ENCODE results near the gene SCAP.
"Not testable (repeated sequence)": the region's sequence is repeated elsewhere in the genome, so short reads cannot be mapped to it uniquely, and the experiment has no call there.

Gene SCAP

DNA sequence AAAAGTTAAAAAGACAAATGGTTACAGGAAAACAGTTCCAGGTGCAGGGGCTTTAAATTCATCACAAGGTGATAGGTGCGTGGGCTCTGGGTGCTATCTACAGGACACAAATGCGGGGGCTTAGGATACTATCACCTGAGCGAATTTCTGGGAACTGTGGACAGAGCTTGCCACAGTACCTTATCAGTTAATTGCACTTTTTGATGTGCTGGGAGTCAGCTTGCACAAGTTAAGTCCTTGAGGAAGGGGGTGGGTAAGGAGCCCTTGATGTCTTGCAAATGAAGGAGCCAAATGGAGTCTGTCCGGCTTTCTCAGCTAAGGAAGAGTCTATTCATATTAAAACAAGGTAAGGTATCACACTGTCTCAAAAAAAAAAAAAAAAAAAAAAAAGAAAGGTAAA, 6.0 kb upstream of the SCAP start:
- in situ Hi-C loops (cut with MboI; ENCODE audit: low sequenced_read_pairs) = not testable (repeated sequence)

DNA sequence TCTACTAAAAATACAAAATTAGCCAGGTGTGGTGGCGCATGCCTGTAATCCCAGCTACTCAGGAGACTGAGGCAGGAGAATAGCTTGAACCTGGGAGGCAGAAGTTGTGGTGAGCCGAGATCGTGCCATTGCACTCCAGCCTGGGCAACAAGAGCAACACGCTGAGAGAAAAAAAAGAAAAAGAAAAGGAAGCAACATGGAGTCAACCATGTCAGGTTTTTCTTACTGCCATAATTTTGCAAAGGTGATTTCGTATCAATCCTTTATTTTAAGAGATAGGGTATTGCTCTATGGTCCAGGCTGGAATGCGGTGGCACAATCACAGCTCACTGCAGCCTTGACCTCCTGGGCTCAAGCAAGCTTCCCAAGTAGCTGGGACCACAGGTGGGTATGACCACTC, 4.5 kb upstream of the SCAP start:
- in situ Hi-C loops (cut with MboI; ENCODE audit: low sequenced_read_pairs) = not testable (repeated sequence)

DNA sequence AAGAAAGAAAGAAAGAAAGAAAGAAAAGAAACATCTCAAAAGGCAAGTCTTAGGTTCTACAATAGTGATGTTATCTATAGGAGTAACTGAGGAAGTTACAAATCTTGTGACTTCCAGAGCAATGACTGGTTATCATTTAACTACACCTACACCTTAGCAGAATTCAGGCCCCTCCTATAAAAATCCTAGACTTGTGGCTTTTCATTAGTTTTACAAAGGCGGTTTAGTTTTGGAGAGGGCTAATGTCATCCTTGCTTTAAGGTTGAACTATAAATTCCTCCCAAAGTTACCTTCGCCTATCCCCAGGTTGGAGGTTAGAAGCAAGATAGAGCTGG, 4.1 kb upstream of the SCAP start:
- in situ Hi-C loops (cut with MboI; ENCODE audit: low sequenced_read_pairs) = no loop called here

DNA sequence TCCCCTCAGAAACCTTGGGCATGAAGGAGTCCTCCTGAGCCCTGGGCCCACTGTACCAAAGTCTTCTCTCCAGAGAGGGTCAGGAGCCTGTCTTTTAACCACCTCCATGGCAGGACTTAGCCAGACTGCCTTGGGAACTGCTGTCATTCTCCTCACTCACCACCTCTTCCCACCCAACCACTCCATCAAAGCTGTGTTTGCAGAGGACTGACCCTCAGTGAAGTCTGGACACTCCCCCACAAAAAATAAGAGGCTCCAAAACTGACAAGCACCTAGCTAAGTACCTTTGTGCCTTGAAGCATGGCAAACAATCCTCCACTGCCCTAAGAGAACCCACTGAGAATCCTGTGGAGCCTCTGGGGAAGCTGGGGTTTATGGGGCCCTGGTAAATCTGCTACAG, 2.3 kb upstream of the SCAP start:
- in situ Hi-C loops (cut with MboI; ENCODE audit: low sequenced_read_pairs) = no loop called here

- in situ Hi-C loops (cut with MboI; ENCODE audit: low sequenced_read_pairs) = no loop called here
Observed at GRCh38 chr3:47476644-47477199, 981 bp upstream of the SCAP start.

DNA sequence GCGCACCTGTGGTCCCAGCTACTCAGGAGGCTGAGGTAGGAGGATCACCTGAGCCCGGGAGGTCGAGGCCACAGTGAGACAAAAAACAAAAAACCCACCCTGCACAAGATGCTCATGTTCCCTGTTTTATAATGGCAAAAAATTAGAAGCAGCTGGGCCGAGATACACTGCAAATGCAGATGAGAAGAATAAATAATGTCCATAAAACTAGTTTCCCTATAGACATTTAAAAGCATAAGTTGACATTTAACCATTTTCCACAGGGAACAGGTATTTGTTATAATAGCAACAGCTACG, 537 bp upstream of the SCAP start:
- in situ Hi-C loops (cut with MboI; ENCODE audit: low sequenced_read_pairs) = no loop called here

DNA sequence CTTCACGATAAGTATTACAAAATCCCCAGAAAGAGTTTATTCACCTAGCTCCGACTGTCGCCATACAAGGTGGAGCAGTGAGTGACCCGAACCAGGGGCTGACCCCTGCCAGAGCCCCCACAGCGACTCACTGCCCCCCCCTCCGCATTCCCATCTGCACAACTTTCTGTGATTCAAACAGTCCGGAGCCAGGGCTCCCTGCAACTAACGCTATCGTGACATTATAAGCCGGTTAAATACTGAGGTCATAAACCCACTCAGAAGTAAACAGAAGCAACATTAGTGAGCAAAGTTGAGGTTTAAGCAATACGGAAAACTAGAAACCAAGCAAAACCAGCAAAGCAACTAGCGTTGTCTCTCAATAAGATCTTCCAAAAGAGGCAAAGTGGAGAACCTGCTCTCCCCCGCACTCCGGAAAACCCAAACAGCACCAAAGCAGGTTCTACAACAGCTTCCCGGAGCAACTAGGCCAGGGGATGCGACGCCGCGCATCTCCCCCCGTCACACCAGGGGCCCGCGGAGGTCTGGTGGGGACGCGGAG, 642 bp downstream of the SCAP start:
- in situ Hi-C loops (cut with MboI; ENCODE audit: low sequenced_read_pairs) = no loop called here

DNA sequence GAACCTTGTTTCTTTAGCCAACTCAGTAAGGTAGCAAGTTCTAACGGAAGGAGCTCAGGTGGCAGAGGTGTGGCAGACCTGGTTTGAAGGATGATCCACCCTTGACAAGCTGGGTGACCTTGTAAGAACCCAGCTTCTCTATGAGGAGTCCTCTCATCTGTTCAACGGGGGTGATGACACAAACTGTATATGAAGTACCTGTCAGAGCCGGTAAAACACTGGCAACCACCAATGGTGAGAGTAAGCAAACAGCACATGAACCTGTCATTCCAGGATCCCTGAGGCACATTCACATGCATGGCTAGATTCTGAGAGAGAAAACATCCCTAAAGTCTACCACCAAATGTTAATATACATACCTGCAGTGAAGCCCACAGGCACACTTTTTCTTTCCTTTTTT, 2.4 kb downstream of the SCAP start:
- in situ Hi-C loops (cut with MboI; ENCODE audit: low sequenced_read_pairs) = no loop called here

- in situ Hi-C loops (cut with MboI; ENCODE audit: low sequenced_read_pairs) = no loop called here
Observed at GRCh38 chr3:47469616-47470015, 6.1 kb downstream of the SCAP start.

DNA sequence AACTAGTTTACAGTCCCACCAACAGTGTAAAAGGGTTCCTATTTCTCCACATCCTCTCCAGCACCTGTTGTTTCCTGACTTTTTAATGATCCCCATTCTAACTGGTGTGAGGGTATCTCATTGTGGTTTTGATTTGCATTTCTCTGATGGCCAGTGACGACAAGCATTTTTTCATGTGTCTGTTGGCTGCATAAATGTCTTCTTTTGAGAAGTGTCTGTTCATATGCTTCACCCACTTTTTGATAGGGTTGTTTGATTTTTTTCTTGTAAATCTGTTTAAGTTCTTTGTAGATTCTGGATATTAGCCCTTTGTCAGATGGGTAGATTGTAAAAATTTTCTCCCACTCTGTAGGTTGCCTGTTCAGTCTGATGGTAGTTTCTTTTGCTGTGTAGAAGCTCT, 7.4 kb downstream of the SCAP start:
- in situ Hi-C loops (cut with MboI; ENCODE audit: low sequenced_read_pairs) = not testable (repeated sequence)

- in situ Hi-C loops (cut with MboI; ENCODE audit: low sequenced_read_pairs) = no loop called here
Observed at GRCh38 chr3:47464588-47464987, 11.2 kb downstream of the SCAP start.

DNA sequence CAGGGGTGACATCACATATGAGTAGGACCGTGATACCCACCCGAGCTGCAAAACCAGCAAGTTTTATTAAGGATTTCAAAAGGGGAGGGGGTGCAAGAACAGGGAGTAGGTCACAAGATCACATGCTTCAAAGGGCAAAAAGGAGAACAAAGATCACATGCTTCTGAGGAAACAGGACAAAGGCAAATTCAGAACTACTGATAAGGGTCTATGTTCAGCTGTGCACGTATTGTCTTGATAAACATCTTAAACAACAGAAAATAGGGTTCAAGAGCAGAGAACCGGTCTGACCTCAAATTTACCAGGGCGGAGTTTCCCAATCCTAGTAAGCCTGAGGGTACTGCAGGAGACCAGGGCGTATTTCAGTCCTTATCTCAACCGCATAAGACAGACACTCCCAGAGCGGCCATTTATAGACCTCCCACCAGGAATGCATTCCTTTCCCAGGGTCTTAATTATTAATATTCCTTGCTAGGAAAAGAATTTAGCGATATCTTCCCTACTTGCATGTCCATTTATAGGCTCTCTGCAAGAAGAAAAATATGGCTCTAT, 16.1 kb downstream of the SCAP start:
- in situ Hi-C loops (cut with MboI; ENCODE audit: low sequenced_read_pairs) = not testable (repeated sequence)

GRCh38 chr3:47456984-47457383, 18.8 kb downstream of the SCAP start:
- in situ Hi-C loops (cut with MboI; ENCODE audit: low sequenced_read_pairs) = no loop called here

DNA sequence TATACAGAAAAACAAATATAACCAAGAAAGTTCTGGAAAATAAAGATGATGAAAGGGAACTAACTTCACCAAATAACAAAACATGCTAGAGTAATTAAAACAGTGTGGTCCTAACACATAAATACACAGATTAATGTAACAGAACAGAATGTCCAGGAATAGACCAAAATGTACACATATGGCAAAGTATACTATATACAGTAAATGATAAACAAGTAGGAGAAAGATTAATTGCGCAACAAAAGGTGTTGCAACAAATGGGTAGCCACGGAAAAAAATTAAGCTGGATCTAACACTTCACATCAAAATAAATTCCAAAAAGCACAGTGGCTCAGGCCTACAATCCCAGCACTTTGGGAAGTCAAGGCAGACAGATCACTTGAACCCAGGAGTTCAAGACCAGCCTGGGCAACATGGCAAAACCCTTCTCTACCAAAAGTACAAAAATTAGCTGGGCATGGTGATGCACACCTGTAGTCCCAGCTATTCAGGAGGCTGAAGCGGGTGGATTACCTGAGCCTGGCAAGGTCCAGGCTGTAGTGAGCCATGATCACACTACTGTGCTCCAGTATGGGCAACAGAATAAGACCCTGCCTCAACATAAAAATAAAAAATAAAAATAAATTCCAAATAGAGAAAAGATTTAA, 19.8 kb downstream of the SCAP start:
- in situ Hi-C loops (cut with MboI; ENCODE audit: low sequenced_read_pairs) = no loop called here

GRCh38 chr3:47452453-47453215, 23.1 kb downstream of the SCAP start:
- in situ Hi-C loops (cut with MboI; ENCODE audit: low sequenced_read_pairs) = no loop called here

- in situ Hi-C loops (cut with MboI; ENCODE audit: low sequenced_read_pairs) = no loop called here
Observed at GRCh38 chr3:47444103-47444502, 31.6 kb downstream of the SCAP start.

DNA sequence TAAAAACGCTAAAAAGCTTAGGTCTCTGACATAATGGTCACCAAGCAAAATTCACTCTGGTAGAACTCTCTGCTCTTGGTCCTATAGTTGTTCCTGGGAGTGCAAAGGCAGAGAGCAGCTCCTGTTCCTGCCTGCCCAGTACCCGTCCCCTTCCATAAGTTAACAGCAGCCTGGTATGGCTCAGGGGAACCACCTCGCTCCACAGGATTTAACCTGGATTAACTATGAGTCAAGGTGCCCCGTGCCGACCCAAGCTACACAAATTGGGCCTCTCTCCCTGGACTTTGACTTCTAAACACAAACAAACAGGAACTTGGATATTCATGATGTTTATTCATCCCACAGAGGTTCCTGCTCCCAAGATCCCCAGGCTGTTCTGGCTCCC, 32.1 kb downstream of the SCAP start:
- in situ Hi-C loops (cut with MboI; ENCODE audit: low sequenced_read_pairs) = no loop called here

DNA sequence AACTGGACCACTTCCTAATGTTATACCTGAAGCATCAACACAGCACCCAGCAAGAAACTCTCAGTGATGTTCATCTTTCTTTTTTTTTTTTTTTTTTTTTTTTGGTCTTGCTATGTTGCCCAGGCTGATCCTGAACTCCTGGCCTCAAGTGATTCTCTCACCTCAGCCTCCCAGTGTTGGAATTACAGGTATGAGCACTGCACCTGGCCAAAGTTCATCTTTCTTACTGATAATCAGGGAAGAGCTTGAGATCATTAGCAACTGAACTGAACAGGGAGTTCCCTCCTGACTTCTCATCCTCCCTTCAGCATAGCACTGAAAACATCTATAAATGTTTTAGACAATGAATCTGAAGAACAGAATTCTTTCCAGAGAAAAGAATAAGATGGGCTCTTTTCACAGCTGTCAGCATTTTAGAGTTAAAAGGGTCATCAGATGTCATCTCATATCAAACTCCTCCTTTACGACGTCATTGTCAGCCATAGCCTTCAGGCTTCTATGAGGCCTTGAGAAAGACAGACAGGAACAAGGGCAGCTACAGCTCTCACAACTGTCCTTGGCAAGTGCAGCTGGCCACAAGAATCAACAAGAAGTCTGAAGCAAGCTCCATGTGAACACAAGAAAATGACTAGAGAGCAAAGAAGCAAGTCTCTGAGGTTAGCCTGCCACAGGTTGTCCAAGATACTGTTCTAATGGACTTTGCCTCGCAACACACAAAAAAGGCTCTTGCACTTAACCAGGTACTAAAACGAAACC, 33.8 kb downstream of the SCAP start:
- in situ Hi-C loops (cut with MboI; ENCODE audit: low sequenced_read_pairs) = no loop called here

DNA sequence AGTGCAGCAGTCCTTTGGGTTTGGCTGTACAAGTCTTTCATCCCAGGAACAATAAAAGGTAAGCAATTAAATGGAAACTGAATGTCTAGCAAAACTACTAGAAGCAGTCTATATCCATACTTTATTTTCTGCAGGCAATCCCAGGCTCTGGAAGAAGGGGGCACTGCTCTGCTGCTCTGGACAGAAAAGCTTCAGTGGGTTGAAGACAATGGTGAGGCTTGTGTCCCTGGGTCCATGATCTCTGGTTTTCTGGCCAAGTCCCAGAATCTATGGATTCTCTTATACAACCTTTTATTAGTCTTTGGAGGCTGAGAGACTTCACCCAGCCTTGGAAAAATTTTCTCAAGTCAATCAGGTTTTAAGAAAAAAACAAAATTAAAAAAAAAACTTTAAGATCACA, 35.6 kb downstream of the SCAP start:
- in situ Hi-C loops (cut with MboI; ENCODE audit: low sequenced_read_pairs) = no loop called here

- in situ Hi-C loops (cut with MboI; ENCODE audit: low sequenced_read_pairs) = no loop called here
Observed at GRCh38 chr3:47436180-47436579, 39.6 kb downstream of the SCAP start.

- in situ Hi-C loops (cut with MboI; ENCODE audit: low sequenced_read_pairs) = no loop called here
Observed at GRCh38 chr3:47434849-47435248, 40.9 kb downstream of the SCAP start.

- in situ Hi-C loops (cut with MboI; ENCODE audit: low sequenced_read_pairs) = no loop called here
Observed at GRCh38 chr3:47433796-47434195, 41.9 kb downstream of the SCAP start.
